ENCODE results near the gene CNN2.

Gene CNN2

GRCh38 chr19:995051-995827, 31.2 kb upstream of the CNN2 start:
- no peak for TF ChIP-seq CTCF (IDR thresholded peaks at IDR 0.05; ENCODE audit: control insufficient read depth, extremely low read depth, insufficient read depth)
- no peak overlapping the region for H3K4me3 ChIP-seq (ENCODE audit: low read depth, low read length)
- no peak for DNase-seq (ENCODE audit: low read depth)

GRCh38 chr19:996051-996838, 30.2 kb upstream of the CNN2 start:
- TF ChIP-seq CTCF (IDR thresholded peaks at IDR 0.05; ENCODE audit: control insufficient read depth, extremely low read depth, insufficient read depth): no peak
- H3K4me3 ChIP-seq (ENCODE audit: low read depth, low read length): peak overlapping the region; percentile 25; the same call in 1 of the 2 replicates
- no peak for DNase-seq (ENCODE audit: low read depth)

GRCh38 chr19:998064-998463, 28.3 kb upstream of the CNN2 start:
- H3K4me3 ChIP-seq (ENCODE audit: low read depth, low read length): no peak overlapping the region
- TF ChIP-seq CTCF (IDR thresholded peaks at IDR 0.05; ENCODE audit: control insufficient read depth, extremely low read depth, insufficient read depth): no peak
- DNase-seq (ENCODE audit: low read depth): no peak

- no peak overlapping the region for H3K4me3 ChIP-seq (ENCODE audit: low read depth, low read length)
- no peak for DNase-seq (ENCODE audit: low read depth)
- no peak for TF ChIP-seq CTCF (IDR thresholded peaks at IDR 0.05; ENCODE audit: control insufficient read depth, extremely low read depth, insufficient read depth)
Measured at GRCh38 chr19:999379-999719, 27.1 kb upstream of the CNN2 start.

GRCh38 chr19:1000095-1000494, 26.3 kb upstream of the CNN2 start, which contains the start of gene GRIN3B:
TSS of gene GRIN3B (plus strand) at chr19:1000419. CDS start at chr19:1000438, 19 bp downstream.
- TF ChIP-seq CTCF (IDR thresholded peaks at IDR 0.05; ENCODE audit: control insufficient read depth, extremely low read depth, insufficient read depth): peak; percentile 69
- no peak for DNase-seq (ENCODE audit: low read depth)

GRCh38 chr19:1000591-1001537, 25.5 kb upstream of the CNN2 start:
- no peak for DNase-seq (ENCODE audit: low read depth)
- no peak for TF ChIP-seq CTCF (IDR thresholded peaks at IDR 0.05; ENCODE audit: control insufficient read depth, extremely low read depth, insufficient read depth)
- no peak overlapping the region for H3K4me3 ChIP-seq (ENCODE audit: low read depth, low read length)

More at GRCh38 chr19:1000095-1000494, 26.3 kb upstream of the CNN2 start, which contains the start of gene GRIN3B:
- H3K4me3 ChIP-seq (ENCODE audit: low read depth, low read length): no peak within 1 kb of the TSS
